Measurements from ENCODE around the gene RALGDS.

RALGDS gene

GRCh38 chr9:133120501-133121197 lies 391 bp downstream of the RALGDS start (continued):
- TF ChIP-seq KLF8 (tag by site-specific recombination; IDR thresholded peaks at IDR 0.05) (peak; percentile 17; the same call in 1 of the 2 replicates), ZNF391 (tag by site-specific recombination; IDR thresholded peaks at IDR 0.05; ENCODE audit: borderline replicate concordance, low read depth) (no peak; the same call in 1 of the 2 replicates), ZNF747 (tag by site-specific recombination; IDR thresholded peaks at IDR 0.05) (no peak), ZNF529 (tag by site-specific recombination; IDR thresholded peaks at IDR 0.05; ENCODE audit: insufficient replicate concordance) (no peak), MZF1 (tag by site-specific recombination; IDR thresholded peaks at IDR 0.05; ENCODE audit: borderline replicate concordance) (no peak), ZNF146 (tag by site-specific recombination; IDR thresholded peaks at IDR 0.05) (no peak), ZNF488 (tag by site-specific recombination; IDR thresholded peaks at IDR 0.05) (no peak), ZNF658 (tag by site-specific recombination; IDR thresholded peaks at IDR 0.05) (no peak), INSM2 (tag by site-specific recombination; IDR thresholded peaks at IDR 0.05) (no peak), ZNF274 (IDR thresholded peaks at IDR 0.05; ENCODE audit: low read length) (no peak), ZNF274 (tag by site-specific recombination; IDR thresholded peaks at IDR 0.05; ENCODE audit: borderline replicate concordance) (no peak), ZBTB20 (tag by site-specific recombination; IDR thresholded peaks at IDR 0.05) (no peak), ELK4 (IDR thresholded peaks at IDR 0.05; ENCODE audit: borderline replicate concordance, low read depth, low read length) (no peak), ZNF292 (tag by site-specific recombination; IDR thresholded peaks at IDR 0.05; ENCODE audit: borderline replicate concordance, low read depth) (no peak), ZNF341 (tag by site-specific recombination; IDR thresholded peaks at IDR 0.05; ENCODE audit: low read depth) (peak; percentile 43), ZNF626 (tag by site-specific recombination; IDR thresholded peaks at IDR 0.05) (no peak), ZNF510 (tag by site-specific recombination; IDR thresholded peaks at IDR 0.05; ENCODE audit: insufficient replicate concordance) (no peak), ZNF157 (tag by site-specific recombination; IDR thresholded peaks at IDR 0.05) (no peak), ZNF791 (tag by site-specific recombination; IDR thresholded peaks at IDR 0.05) (no peak), GLI2 (tag by site-specific recombination; IDR thresholded peaks at IDR 0.05; ENCODE audit: borderline replicate concordance, low read depth) (no peak), ZNF10 (tag by site-specific recombination; IDR thresholded peaks at IDR 0.05) (no peak), ZNF645 (tag by site-specific recombination; IDR thresholded peaks at IDR 0.05) (no peak), ZNF114 (tag by site-specific recombination; IDR thresholded peaks at IDR 0.05) (no peak), GLIS2 (tag by site-specific recombination; IDR thresholded peaks at IDR 0.05) (peak; percentile 27; the same call in 1 of the 2 replicates), ZBTB10 (tag by site-specific recombination; IDR thresholded peaks at IDR 0.05) (no peak; the same call in 1 of the 2 replicates), ZNF580 (tag by site-specific recombination; IDR thresholded peaks at IDR 0.05) (no peak), ZNF449 (tag by site-specific recombination; IDR thresholded peaks at IDR 0.05) (no peak), ZNF571 (tag by site-specific recombination; IDR thresholded peaks at IDR 0.05) (no peak), ZSCAN18 (tag by site-specific recombination; IDR thresholded peaks at IDR 0.05) (no peak)
